HCT116 (cell line): Measurements from ENCODE around the gene DDR2. TPM values are rescaled to one million over a fixed set of nuclear protein-coding genes. Genes with fewer than 3 reads are reported as not detected.

Source experiments
- ATAC-seq: fragments of 200-7000 bp; cut with Tn5 transposase; 2 replicates; pipeline ENCODE4 v1.9.1; 2020; ENCODE audit warnings: mild to moderate bottlenecking, moderate library complexity
- BruUV-seq: library from RNA; stranded (reverse); fragments of 400-500 nt; replicated peaks from 2 replicates; lab custom pipeline; 2021; lab: Mats Ljungman, UMichigan
- CTCF ChIA-PET: fragments of 300-600 bp; sonication (Branson Sonifier 250); formaldehyde crosslinking; loops from one replicate; lab custom pipeline; 2021; ENCODE audit warnings: antibody characterized with exemption; lab: Charles Lee
- POLR2A ChIA-PET: fragments of 300-600, 350-600 bp; sonication (Branson Sonifier 250); formaldehyde crosslinking; loops from one replicate; lab custom pipeline; 2021; ENCODE audit warnings: antibody characterized with exemption; lab: Charles Lee
- RAD21 ChIA-PET, 2 experiments: fragments of 300-600 bp; sonication (Branson Sonifier 250); formaldehyde crosslinking; loops; one replicate each; lab custom pipeline; 2023; ENCODE audit warnings: low total read pairs in 2 of 2; ENCODE audit not compliant: uncharacterized antibody in 2 of 2, unreplicated experiment in 2 of 2, low non-redundant PET in 1 of 2; lab: Charles Lee
- DNase-seq: peaks from one replicate; pipeline ENCODE4 v3.0.0-alpha.2; 2010; ENCODE audit warnings: low read depth, low spot score
- H2AFZ ChIP-seq: fragments of 200-600 bp; shearing (Covaris generic), sonication (generic); 2 replicates; pipeline ENCODE4 v1.6.1; 2017; ENCODE audit warnings: low read depth, mixed run types, mixed read lengths, antibody characterized with exemption, low read length; ENCODE audit not compliant: poor library complexity, severe bottlenecking
- H3K27ac ChIP-seq: 2 replicates; pipeline ENCODE4 v1.5.1; 2012; ENCODE audit warnings: low read depth, low read length
- H3K27me3 ChIP-seq: fragments of 200-600 bp; sonication (generic); 2 replicates; pipeline ENCODE4 v1.6.1; 2016; ENCODE audit warnings: mixed run types, low read length, mixed read lengths; ENCODE audit not compliant: insufficient read depth
- H3K36me3 ChIP-seq, 2 experiments: fragments of 200-500 bp in 1 of 2; fragments of 200-600 bp in 1 of 2; sonication (Bioruptor generic) in 1 of 2; sonication (generic) in 1 of 2; 2 replicates each; pipeline versions ENCODE4 v1.5.1 to v1.6.1; 2014 to 2016; ENCODE audit warnings: low read length in 2 of 2, inconsistent platforms in 1 of 2, mixed read lengths in 1 of 2, mixed run types in 1 of 2; ENCODE audit not compliant: insufficient read depth in 2 of 2, control insufficient read depth in 1 of 2
- H3K4me1 ChIP-seq, 2 experiments: fragments of 200-600 bp in 1 of 2; sonication (generic) in 1 of 2; 2 replicates each; pipeline versions ENCODE4 v1.5.1 to v1.6.1; 2012 to 2017; ENCODE audit warnings: low read length in 2 of 2, inconsistent platforms in 1 of 2, mild to moderate bottlenecking in 1 of 2, mixed read lengths in 1 of 2, mixed run types in 1 of 2, moderate library complexity in 1 of 2; ENCODE audit not compliant: insufficient read depth in 2 of 2, control insufficient read depth in 1 of 2
- H3K4me2 ChIP-seq: fragments of 200-600 bp; sonication (generic); 2 replicates; pipeline ENCODE4 v1.6.1; 2017; ENCODE audit warnings: mixed run types, low read length, mixed read lengths
- H3K4me3 ChIP-seq, 2 experiments: fragments of 200-600 bp in 1 of 2; sonication (generic) in 1 of 2; replicated peaks in 1 of 2; 2 replicates each; pipeline ENCODE4 v1.5.1; 2011 to 2016; ENCODE audit warnings: low read length in 2 of 2, control low read depth in 1 of 2, low read depth in 1 of 2, mild to moderate bottlenecking in 1 of 2, mixed read lengths in 1 of 2, mixed run types in 1 of 2
- H3K79me2 ChIP-seq: fragments of 200-600 bp; sonication (generic); 2 replicates; pipeline ENCODE4 v1.6.1; 2017; ENCODE audit warnings: mild to moderate bottlenecking, mixed run types, low read length, moderate library complexity, mixed read lengths; ENCODE audit not compliant: insufficient read depth
- H3K9ac ChIP-seq: fragments of 200-600 bp; sonication (generic); 2 replicates; pipeline ENCODE4 v1.6.1; 2016; ENCODE audit warnings: low read length, mixed read lengths
- H3K9me2 ChIP-seq: fragments of 200-600 bp; sonication (generic), shearing (Covaris generic); 2 replicates; pipeline ENCODE4 v1.6.1; 2017; ENCODE audit warnings: mixed run types, mild to moderate bottlenecking, moderate library complexity; ENCODE audit not compliant: insufficient read depth
- H3K9me3 ChIP-seq, 2 experiments: fragments of 200-500 bp in 1 of 2; fragments of 200-600 bp in 1 of 2; sonication (Bioruptor generic) in 1 of 2; sonication (generic) in 1 of 2; 2 replicates each; pipeline ENCODE4 v1.6.1; 2014 to 2017; ENCODE audit warnings: low read length in 2 of 2, mixed read lengths in 2 of 2, inconsistent platforms in 1 of 2, low read depth in 1 of 2, mild to moderate bottlenecking in 1 of 2, mixed run types in 1 of 2, moderate library complexity in 1 of 2; ENCODE audit not compliant: control insufficient read depth in 1 of 2, insufficient read depth in 1 of 2
- H4K20me1 ChIP-seq: fragments of 200-600 bp; sonication (generic), shearing (Covaris generic); 2 replicates; pipeline ENCODE4 v1.6.1; 2017; ENCODE audit warnings: mixed run types, mild to moderate bottlenecking, moderate library complexity; ENCODE audit not compliant: insufficient read depth
- CBX3 ChIP-seq: IDR thresholded peaks from 2 replicates; pipeline ENCODE4 v1.6.1; 2012; ENCODE audit warnings: low read depth
- CEBPB ChIP-seq: IDR thresholded peaks from 2 replicates; pipeline ENCODE4 v1.6.1; 2012; ENCODE audit warnings: low read depth
- EGR1 ChIP-seq: IDR thresholded peaks from 2 replicates; pipeline ENCODE4 v1.6.1; 2012; ENCODE audit warnings: low read depth
- ELF1 ChIP-seq: IDR thresholded peaks from 2 replicates; pipeline ENCODE4 v1.6.1; 2012; ENCODE audit warnings: low read depth, borderline replicate concordance
- EZH2phosphoT487 ChIP-seq: fragments of 200-600 bp; IDR thresholded peaks from 2 replicates; pipeline ENCODE4 v1.6.1; 2018; ENCODE audit warnings: antibody characterized with exemption, borderline replicate concordance
- JUND ChIP-seq: IDR thresholded peaks from 2 replicates; pipeline ENCODE4 v1.6.1; 2012
- POLR2AphosphoS5 ChIP-seq: IDR thresholded peaks from 2 replicates; pipeline ENCODE4 v1.6.1; 2011; ENCODE audit warnings: mild to moderate bottlenecking, low read depth, low read length, moderate library complexity
- RAD21 ChIP-seq: IDR thresholded peaks from 2 replicates; pipeline ENCODE4 v1.6.1; 2012; ENCODE audit warnings: low read depth, mild to moderate bottlenecking
- SRF ChIP-seq: IDR thresholded peaks from 2 replicates; pipeline ENCODE4 v1.6.1; 2012; ENCODE audit warnings: low read depth
- TCF7L2 ChIP-seq: IDR thresholded peaks from 2 replicates; pipeline ENCODE4 v1.7.0; 2011; ENCODE audit warnings: borderline replicate concordance, inconsistent platforms; ENCODE audit not compliant: insufficient read depth, insufficient read length; ENCODE audit errors: extremely low read depth
- ZFX ChIP-seq: fragments of 450-650 bp; IDR thresholded peaks from 2 replicates; pipeline ENCODE4 v1.6.1; 2017
- intact Hi-C: fragments of 100-400 bp; cut with micrococcal nuclease; formaldehyde crosslinking; loops from 2 replicates; pipeline ENCODE4 v1.10.0; 2022
- total RNA-seq: library from RNA; stranded (reverse); gene quantifications from one replicate; pipeline ENCODE4 v1.2.1, GENCODE V29; 2021; ENCODE audit not compliant: unreplicated experiment
- TF ChIP-seq, protein P1 (sequence below), 3 experiments: fragments of 200-600 bp in 1 of 3; sonication (generic) in 1 of 3; IDR thresholded peaks in 2 of 3; conservative IDR thresholded peaks in 1 of 3; 2 replicates each; pipeline ENCODE4 v1.5.1; 2012 to 2017; ENCODE audit warnings: low read depth in 2 of 3, low read length in 2 of 3, antibody characterized with exemption in 1 of 3, borderline replicate concordance in 1 of 3, control low read depth in 1 of 3, mild to moderate bottlenecking in 1 of 3, mixed read lengths in 1 of 3, mixed run types in 1 of 3, moderate library complexity in 1 of 3; ENCODE audit not compliant: insufficient read depth in 1 of 3
- TF ChIP-seq, protein P2 (sequence below): IDR thresholded peaks from 2 replicates; pipeline ENCODE4 v1.6.1; 2011; ENCODE audit warnings: mild to moderate bottlenecking, low read length, moderate library complexity; ENCODE audit not compliant: insufficient replicate concordance; ENCODE audit errors: extremely low read depth
- TF ChIP-seq, protein P3 (sequence below): IDR thresholded peaks from 2 replicates; pipeline ENCODE4 v1.6.1; 2012
- TF ChIP-seq, protein P4 (sequence below): IDR thresholded peaks from 2 replicates; pipeline ENCODE4 v1.6.1; 2012

The DDR2 gene
- total RNA-seq, 1 experiment from 2014 or later = 0.84 TPM

DNA sequence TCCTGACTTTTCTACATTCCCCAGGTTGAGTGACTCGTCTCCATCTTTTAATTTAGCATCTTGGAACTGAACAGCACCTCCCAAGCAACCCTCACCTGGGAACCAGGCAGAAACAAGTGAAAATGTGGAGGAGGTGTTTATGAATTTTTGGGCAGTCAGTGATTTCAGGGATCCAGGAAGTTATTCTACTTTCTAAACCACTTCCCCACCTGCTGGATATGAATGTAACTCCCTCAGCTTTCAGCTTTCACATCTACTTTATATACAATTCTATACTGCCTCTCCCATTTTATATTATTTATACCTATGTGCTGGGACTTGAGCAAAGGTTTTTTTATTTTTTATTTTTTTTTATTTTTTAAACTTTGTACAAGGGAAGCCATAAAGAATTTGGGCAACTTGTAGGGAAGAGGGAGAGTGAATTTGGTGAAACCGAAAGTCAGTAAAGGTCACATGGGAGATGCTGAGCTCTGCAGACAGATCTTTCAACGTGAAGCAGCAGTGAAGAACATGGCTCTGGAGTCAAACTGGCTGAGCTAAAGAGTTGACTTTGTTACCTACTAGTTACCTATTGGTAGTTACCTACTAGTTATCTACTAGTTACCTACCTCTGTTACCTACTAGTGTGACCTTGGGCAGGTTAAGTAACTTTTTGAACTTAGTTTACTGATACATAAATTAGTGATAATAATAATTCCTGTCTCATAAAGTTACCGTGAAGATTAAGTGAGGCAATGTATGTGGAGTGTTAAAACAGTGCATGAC is 45.5 kb downstream of the DDR2 start:
- Histone ChIP-seq H3K27me3 (no peaks in the 10 kb centered on the region), H4K20me1 (no peaks in the 10 kb centered on the region), H3K79me2 (no peaks in the 10 kb centered on the region), H3K36me3 (no peaks in the 10 kb centered on the region), H3K4me3 (no peak overlapping the region), H3K27ac (no peak overlapping the region), H3K4me2 (peak overlapping the region; percentile 76), H2AFZ (no peak overlapping the region), H3K9me3 (no peaks in the 10 kb centered on the region), H3K9me2 (no peaks in the 10 kb centered on the region), H3K9ac (peak overlapping the region; percentile 31; the same call in 1 of the 2 replicates), H3K4me1 (peaks cover 25 to 64% of the 10 kb centered on the region in 2 experiments)
- ChIA-PET POLR2A (no interaction called here), CTCF (interaction anchor here (1.2 kb wide), 1 partner anchor 622 kb away, joined by 3 read pairs; no protein-coding TSS in a partner anchor), RAD21 (no interaction called here)
- no peak for DNase-seq
- BruUV-seq = no TSS peak
- intact Hi-C loops = no loop called here
- TF ChIP-seq SRF (no peak), TCF7L2 (no peak)
- TF ChIP-seq, protein P1, sequence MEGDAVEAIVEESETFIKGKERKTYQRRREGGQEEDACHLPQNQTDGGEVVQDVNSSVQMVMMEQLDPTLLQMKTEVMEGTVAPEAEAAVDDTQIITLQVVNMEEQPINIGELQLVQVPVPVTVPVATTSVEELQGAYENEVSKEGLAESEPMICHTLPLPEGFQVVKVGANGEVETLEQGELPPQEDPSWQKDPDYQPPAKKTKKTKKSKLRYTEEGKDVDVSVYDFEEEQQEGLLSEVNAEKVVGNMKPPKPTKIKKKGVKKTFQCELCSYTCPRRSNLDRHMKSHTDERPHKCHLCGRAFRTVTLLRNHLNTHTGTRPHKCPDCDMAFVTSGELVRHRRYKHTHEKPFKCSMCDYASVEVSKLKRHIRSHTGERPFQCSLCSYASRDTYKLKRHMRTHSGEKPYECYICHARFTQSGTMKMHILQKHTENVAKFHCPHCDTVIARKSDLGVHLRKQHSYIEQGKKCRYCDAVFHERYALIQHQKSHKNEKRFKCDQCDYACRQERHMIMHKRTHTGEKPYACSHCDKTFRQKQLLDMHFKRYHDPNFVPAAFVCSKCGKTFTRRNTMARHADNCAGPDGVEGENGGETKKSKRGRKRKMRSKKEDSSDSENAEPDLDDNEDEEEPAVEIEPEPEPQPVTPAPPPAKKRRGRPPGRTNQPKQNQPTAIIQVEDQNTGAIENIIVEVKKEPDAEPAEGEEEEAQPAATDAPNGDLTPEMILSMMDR (IDR thresholded peaks at IDR 0.05 in 2 of 3, conservative IDR thresholded peaks at IDR 0.05 in 1 of 3; ENCODE audit: borderline replicate concordance in 1 of 3, insufficient read depth in 1 of 3, low read depth in 2 of 3, low read length in 2 of 3) = 0 out of 6 replicates have a peak, but pooled peaks of 1 of the 3 experiments have one; percentile 8
- ATAC-seq = peak; percentile 43; the same call in 1 of the 2 replicates

DNA sequence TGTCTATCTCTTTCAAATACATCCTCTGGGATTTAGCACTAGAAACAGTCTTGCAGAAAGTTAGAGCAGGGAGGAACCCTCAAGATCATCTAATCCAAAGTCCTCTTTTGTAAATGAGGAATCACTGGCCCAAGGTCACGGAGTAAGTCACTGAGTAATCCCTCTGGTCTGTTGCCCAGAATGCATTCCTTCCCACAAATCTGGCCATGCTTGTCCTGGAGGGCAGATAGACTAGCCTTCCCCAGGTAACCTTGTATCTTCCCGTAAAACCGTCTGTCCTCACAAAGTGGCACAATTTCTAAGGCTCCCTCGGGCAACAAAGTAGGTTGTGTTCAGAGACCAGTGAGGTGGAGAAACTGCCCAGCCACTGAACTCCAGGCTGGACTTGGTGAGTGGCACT is 46.2 kb downstream of the DDR2 start:
- peaks cover 20 to 57% of the 10 kb centered on the region in 2 experiments for H3K4me1 ChIP-seq
- intact Hi-C loops = no loop called here
- peak overlapping the region; percentile 39; the same call in 1 of the 2 replicates for H3K27ac ChIP-seq
- no peaks in the 10 kb centered on the region for H3K79me2 ChIP-seq
- peak; percentile 88 for ATAC-seq
- no peaks in the 10 kb centered on the region for H3K9me3 ChIP-seq
- H3K4me2 ChIP-seq = peak overlapping the region; percentile 76
- H3K4me3 ChIP-seq = peak overlapping the region in 1 of 2 experiments; percentile 34; a peak in 2 of 4 replicates
- peak overlapping the region; percentile 31; the same call in 1 of the 2 replicates for H3K9ac ChIP-seq
- peak overlapping the region; percentile 86 for H2AFZ ChIP-seq
- ChIA-PET CTCF (no interaction called here), RAD21 (no interaction called here), POLR2A (no interaction called here)
- no peaks in the 10 kb centered on the region for H3K9me2 ChIP-seq
- no peaks in the 10 kb centered on the region for H3K27me3 ChIP-seq
- BruUV-seq = no TSS peak
- peak; percentile 34 for DNase-seq
- H4K20me1 ChIP-seq = no peaks in the 10 kb centered on the region
- H3K36me3 ChIP-seq = no peaks in the 10 kb centered on the region
- TF ChIP-seq JUND = peak; percentile 65
- TF ChIP-seq ZFX = no peak
- peak; percentile 37; the same call in 1 of the 2 replicates for TF ChIP-seq CEBPB
- TF ChIP-seq, protein P2, sequence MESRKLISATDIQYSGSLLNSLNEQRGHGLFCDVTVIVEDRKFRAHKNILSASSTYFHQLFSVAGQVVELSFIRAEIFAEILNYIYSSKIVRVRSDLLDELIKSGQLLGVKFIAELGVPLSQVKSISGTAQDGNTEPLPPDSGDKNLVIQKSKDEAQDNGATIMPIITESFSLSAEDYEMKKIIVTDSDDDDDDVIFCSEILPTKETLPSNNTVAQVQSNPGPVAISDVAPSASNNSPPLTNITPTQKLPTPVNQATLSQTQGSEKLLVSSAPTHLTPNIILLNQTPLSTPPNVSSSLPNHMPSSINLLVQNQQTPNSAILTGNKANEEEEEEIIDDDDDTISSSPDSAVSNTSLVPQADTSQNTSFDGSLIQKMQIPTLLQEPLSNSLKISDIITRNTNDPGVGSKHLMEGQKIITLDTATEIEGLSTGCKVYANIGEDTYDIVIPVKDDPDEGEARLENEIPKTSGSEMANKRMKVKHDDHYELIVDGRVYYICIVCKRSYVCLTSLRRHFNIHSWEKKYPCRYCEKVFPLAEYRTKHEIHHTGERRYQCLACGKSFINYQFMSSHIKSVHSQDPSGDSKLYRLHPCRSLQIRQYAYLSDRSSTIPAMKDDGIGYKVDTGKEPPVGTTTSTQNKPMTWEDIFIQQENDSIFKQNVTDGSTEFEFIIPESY = no peak
- TF ChIP-seq, protein P3, sequence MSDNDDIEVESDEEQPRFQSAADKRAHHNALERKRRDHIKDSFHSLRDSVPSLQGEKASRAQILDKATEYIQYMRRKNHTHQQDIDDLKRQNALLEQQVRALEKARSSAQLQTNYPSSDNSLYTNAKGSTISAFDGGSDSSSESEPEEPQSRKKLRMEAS = 0 out of 2 replicates have a peak, but pooled peaks have one; percentile 47
- TF ChIP-seq, protein P4, sequence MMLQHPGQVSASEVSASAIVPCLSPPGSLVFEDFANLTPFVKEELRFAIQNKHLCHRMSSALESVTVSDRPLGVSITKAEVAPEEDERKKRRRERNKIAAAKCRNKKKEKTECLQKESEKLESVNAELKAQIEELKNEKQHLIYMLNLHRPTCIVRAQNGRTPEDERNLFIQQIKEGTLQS = no peak
- TF ChIP-seq EZH2phosphoT487 = no peak
- no peak; the same call in 1 of the 2 replicates for TF ChIP-seq RAD21
- 0 out of 2 replicates have a peak, but pooled peaks have one; percentile 40 for TF ChIP-seq POLR2AphosphoS5
- no peak for TF ChIP-seq EGR1
- no peak for TF ChIP-seq ELF1
- TF ChIP-seq CBX3 = peak; percentile 90
